Activated T-cell treated with anti-CD3 and anti-CD28 coated beads, Interleukin-2, amount 50 U/mL, for 24 hours (primary cell): Measurements from ENCODE around the gene SAMD13.

Experiments used
- DNase-seq: peaks from one replicate; pipeline ENCODE4 v3.0.0-alpha.2; 2020
- H3K27ac Mint-ChIP-seq: 2 replicates; pipeline ENCODE4 v1.8.0; 2020; ENCODE audit warnings: mild to moderate bottlenecking, mixed read lengths
- H3K27me3 Mint-ChIP-seq: 2 replicates; pipeline ENCODE4 v1.8.0; 2020; ENCODE audit warnings: mixed read lengths
- H3K36me3 Mint-ChIP-seq: 2 replicates; pipeline ENCODE4 v1.8.0; 2020; ENCODE audit warnings: low read depth, mixed read lengths
- H3K4me1 Mint-ChIP-seq: 2 replicates; pipeline ENCODE4 v1.8.0; 2020; ENCODE audit warnings: low read depth, mixed read lengths
- H3K4me3 Mint-ChIP-seq: 2 replicates; pipeline ENCODE4 v1.8.0; 2020; ENCODE audit warnings: mild to moderate bottlenecking, moderate library complexity, mixed read lengths
- H3K9me3 Mint-ChIP-seq: 2 replicates; pipeline ENCODE4 v1.8.0; 2020; ENCODE audit warnings: mixed read lengths

SAMD13 gene

DNA sequence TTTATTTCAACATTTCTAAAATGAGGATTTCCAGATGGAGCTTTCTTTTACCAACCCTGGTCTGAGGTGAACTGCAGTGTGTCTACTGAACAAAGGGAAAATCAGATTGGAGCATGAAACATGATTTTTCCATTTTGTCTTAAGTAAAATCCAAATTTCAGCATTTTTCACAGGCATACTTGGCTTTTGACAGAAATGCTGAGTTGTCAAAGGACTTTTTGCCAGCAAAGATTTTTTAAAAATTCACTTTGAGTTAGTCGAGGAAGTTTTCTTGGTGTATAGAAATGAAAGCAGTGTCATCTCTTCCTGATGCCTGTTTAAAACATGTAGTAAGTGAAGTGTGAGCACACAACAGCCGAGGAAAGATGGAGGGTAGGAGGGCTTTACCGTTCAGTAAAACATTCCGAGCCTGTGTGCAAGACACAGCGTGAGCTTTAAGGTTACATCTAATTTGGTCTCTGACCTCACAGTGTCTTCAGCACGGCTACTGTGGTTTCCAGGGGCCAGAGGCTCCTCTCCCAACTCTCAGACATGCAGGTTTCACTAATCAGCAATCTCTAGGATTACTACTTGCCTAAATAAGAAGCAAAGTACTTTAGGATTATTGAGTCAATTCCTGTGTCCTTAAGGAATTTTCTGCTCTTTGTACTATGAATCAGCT lies 45.9 kb downstream of the SAMD13 start:
- no peak overlapping the region for H3K27ac Mint-ChIP-seq
- no peaks in the 10 kb centered on the region for H3K9me3 Mint-ChIP-seq
- H3K36me3 Mint-ChIP-seq, result no peaks in the 10 kb centered on the region
- peaks cover 1% of the 10 kb centered on the region for H3K4me1 Mint-ChIP-seq
- DNase-seq, result no peak
- H3K27me3 Mint-ChIP-seq, result peaks cover 3% of the 10 kb centered on the region
- H3K4me3 Mint-ChIP-seq, result no peak overlapping the region

DNA sequence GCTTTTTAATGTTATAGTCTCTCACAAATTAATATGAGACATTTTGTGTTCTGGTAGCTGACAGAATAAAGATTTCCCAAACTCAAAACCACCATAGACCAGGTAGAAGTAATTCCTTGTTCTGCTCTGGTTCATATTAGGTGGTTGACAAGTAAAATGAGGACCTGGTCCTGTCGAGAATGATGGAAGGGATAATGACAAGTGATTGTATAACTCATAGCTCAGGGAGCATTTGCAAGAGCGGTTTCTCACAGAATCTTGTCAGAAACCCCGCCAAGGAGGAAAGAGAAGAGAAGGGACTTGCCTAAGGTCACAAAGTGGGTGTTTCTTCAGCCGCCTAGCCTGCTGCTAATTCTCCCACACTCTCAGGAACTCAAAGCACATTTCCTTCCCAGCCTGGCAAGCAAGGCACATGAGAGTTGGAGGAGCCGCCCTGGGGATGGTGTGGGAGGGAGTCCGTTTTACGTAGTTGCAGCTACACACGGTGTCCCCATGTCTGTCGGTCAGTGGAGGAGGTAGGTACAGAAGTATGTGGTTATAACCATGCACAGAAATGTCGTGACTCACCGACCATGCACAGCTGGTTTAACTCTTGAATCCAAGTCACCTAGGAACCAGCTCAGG lies 46.5 kb downstream of the SAMD13 start:
- DNase-seq, result no peak
- Mint-ChIP-seq H3K4me3 (no peak overlapping the region), H3K27me3 (peaks cover 3% of the 10 kb centered on the region), H3K4me1 (peaks cover 1% of the 10 kb centered on the region), H3K36me3 (no peaks in the 10 kb centered on the region), H3K27ac (no peak overlapping the region), H3K9me3 (no peaks in the 10 kb centered on the region)

DNA sequence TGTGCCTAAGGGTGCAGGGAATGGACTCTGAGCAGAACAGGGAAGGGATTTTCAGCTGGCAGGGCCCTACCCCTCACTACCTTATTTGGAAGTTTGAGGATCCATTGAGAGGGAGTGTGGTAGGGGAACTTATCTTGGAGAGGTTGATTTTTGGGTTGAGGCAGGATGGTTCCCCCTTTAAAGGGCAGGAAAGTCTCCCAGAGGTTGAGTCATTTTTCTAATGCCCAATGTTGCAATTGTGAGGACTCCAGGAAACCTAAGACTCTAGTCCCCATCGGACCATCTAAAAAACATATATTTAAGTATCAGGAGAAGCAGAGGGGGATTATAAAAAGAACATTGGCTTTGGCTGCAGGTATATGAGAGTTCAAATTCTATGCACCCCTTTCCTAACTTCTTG lies 47.3 kb downstream of the SAMD13 start:
- Mint-ChIP-seq H3K4me1 (peaks cover 1% of the 10 kb centered on the region), H3K27ac (no peak overlapping the region), H3K27me3 (peaks cover 3% of the 10 kb centered on the region), H3K4me3 (no peak overlapping the region), H3K9me3 (no peaks in the 10 kb centered on the region), H3K36me3 (no peaks in the 10 kb centered on the region)
- no peak for DNase-seq

DNA sequence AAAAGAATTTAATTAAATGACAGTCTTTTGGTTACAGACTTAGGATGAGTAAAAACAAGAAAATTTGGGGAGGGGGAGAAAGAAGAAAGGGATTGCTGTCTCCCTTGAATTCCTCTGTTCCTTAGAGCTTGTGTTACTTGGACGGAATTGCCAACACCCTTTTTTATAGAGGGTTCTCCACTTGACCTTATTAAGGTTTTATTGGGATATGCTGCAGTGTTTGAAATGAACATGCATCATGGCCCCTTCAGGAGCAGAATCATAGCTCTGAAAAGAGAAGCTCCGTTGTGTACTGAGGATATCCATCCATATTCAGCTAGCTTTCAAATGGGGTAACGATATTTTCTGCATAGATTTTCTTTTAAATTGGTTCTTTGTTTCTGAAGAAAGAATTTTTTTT lies 48.6 kb downstream of the SAMD13 start:
- no peak overlapping the region for H3K27ac Mint-ChIP-seq

DNA sequence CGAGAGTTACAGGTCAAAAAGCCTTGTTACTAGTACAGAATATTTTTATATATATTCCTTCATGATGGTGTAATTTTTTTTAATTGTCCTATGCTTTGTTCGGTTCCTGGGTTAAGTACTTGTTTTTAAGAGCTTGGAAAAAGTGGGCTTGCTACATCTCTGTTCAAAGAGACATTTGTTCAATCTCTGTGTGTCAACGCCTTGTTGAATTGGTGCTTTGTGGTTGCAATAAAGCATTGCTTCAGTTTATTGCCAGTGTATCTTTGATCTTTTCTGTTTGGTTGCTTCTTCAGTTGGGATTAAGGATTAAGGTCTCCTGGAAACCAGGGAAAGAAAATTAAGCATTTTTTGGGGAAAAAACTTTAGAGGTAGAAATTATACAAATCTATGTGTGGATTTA lies 49.0 kb downstream of the SAMD13 start:
- H3K27ac Mint-ChIP-seq, result no peak overlapping the region
- DNase-seq, result no peak
- H3K27me3 Mint-ChIP-seq, result peaks cover 3% of the 10 kb centered on the region
- no peak overlapping the region for H3K4me3 Mint-ChIP-seq
- H3K36me3 Mint-ChIP-seq, result no peaks in the 10 kb centered on the region
- no peaks in the 10 kb centered on the region for H3K9me3 Mint-ChIP-seq
- peaks cover 1% of the 10 kb centered on the region for H3K4me1 Mint-ChIP-seq

More for the DNA sequence above, 48.6 kb downstream of the SAMD13 start:
- Mint-ChIP-seq H3K4me1 (peaks cover 1% of the 10 kb centered on the region), H3K27me3 (peaks cover 3% of the 10 kb centered on the region), H3K4me3 (no peak overlapping the region), H3K36me3 (no peaks in the 10 kb centered on the region), H3K9me3 (no peaks in the 10 kb centered on the region)
- no peak for DNase-seq

DNA sequence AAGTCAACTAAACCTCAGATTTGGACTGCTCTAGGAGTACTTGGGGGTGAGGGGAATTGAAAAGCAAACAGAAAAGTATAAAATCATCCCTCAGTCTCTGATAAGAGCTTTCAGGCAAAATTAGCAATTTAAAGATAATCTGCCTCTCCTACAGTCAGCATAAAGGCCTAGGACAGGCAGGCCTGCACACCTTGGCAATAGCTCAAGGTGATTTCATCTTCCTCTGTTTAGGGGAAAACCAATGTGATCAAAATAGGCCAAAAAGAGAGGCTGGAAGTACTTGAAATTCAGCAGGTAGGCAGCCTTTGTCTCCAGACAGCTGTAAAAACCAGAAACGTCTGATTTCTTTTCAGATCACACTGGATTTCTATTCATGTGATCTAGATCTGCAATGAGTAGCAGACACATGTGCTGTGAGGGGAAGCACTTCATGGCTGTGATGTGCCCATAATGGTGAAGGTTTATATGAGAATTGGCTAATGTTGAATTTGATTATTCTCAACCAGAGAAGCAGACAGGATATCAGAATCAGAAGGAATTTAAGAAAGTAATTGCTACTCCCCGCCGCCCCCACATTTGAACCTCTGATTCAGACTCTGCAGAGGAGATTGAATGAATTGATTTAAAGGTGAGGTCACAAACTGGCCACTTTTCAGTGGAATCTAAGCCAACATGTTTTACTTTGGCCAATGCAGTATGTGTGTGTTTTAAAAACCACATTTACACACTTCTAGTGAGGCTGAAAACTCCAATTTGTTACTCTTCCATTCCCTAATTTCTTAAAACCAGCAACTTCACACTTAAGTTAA lies 51.0 kb downstream of the SAMD13 start:
- H3K27ac Mint-ChIP-seq, result no peak overlapping the region
- DNase-seq, result no peak
- peaks cover 1% of the 10 kb centered on the region for H3K4me1 Mint-ChIP-seq

DNA sequence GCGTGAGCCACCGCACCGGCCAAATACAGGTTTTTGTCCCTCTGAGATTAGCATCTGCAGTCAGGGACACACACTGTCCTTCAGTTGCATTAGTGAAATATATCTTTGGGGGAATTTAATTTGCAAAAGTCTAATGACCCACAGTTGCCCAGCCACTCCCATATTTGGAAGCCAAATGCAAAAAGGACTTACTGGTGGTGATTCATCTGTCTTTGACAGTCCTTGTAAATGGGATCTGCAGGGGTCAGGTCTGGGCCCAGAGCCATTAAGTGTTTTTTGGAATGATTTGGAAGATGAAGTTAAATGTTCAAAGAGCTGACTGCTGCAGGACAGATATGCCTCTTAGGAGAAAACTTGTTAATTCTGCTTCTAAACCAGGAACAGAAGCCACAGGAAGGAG lies 52.2 kb downstream of the SAMD13 start:
- H3K36me3 Mint-ChIP-seq, result no peaks in the 10 kb centered on the region
- H3K4me3 Mint-ChIP-seq, result no peak overlapping the region
- DNase-seq, result no peak
- peaks cover 7% of the 10 kb centered on the region for H3K9me3 Mint-ChIP-seq
- peaks cover 3% of the 10 kb centered on the region for H3K27me3 Mint-ChIP-seq
- peaks cover 1% of the 10 kb centered on the region for H3K4me1 Mint-ChIP-seq
- H3K27ac Mint-ChIP-seq, result no peak overlapping the region

More for the DNA sequence above, 51.0 kb downstream of the SAMD13 start:
- Mint-ChIP-seq H3K9me3 (peaks cover 7% of the 10 kb centered on the region), H3K27me3 (peaks cover 3% of the 10 kb centered on the region), H3K4me3 (no peak overlapping the region), H3K36me3 (no peaks in the 10 kb centered on the region)

DNA sequence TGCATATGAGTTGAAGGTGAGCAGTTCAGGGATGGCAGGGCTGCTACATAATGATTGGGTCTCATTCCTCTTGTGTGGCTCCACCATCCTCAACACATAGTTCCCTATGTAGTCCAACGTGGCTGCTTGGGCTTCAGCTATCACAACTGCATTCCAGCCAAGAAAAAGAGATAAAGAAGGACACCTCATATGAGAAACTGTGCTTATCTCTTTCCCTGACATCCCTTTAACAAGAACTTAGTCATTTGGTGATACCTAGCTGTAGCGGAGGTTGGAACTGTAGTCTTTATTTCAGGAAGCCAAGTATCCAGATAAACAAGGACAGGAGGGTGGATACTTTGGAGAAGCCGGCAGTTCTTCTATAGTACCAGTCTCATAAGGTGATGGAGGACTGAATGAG lies 54.0 kb downstream of the SAMD13 start:
- DNase-seq, result no peak
- H3K4me1 Mint-ChIP-seq, result peaks cover 1% of the 10 kb centered on the region
- H3K27me3 Mint-ChIP-seq, result peaks cover 3% of the 10 kb centered on the region
- no peak overlapping the region for H3K27ac Mint-ChIP-seq
- H3K4me3 Mint-ChIP-seq, result no peak overlapping the region
- H3K9me3 Mint-ChIP-seq, result peaks cover 7% of the 10 kb centered on the region
- H3K36me3 Mint-ChIP-seq, result no peaks in the 10 kb centered on the region

DNA sequence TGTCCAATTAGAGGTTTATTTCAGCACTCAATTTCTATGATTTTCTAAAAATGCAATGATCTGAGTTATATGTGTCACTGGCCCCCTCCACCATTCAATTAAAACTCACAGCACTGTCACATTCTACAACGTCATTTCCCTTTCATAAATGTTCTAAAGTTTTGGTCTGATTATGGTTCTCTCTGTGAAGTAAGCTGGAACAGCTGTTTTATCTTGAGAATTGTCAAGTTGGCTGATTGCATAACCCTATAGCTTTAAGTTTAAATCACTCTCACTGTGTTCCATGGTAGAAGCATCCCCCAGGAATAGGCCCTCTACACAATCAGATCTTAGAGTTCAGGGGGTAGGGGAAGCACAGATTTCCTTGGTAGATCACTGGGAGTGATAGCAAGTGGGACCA lies 55.4 kb downstream of the SAMD13 start:
- Mint-ChIP-seq H3K36me3 (no peaks in the 10 kb centered on the region), H3K27ac (no peak overlapping the region), H3K27me3 (peaks cover 3% of the 10 kb centered on the region), H3K4me3 (no peak overlapping the region), H3K4me1 (no peaks in the 10 kb centered on the region), H3K9me3 (peaks cover 7% of the 10 kb centered on the region)
- DNase-seq, result no peak

DNA sequence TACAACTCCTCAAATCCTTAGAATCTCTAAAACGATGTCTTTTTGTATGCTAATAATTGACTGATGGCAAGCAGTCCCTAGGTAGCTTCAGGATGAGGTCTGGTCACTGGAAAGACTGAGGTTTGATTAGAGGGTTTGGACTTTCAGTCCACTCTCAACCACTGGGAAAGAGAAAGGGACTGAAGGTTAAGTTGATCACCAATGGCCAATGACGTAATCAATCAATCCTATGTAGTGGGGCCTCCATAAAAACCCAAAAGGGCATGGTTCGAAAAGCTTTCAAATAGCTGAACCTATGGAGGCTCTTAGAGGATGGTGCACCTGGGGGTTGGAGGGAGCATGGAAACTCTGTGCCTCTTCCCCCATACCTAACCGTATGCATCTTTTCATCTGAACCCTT lies 57.2 kb downstream of the SAMD13 start:
- Mint-ChIP-seq H3K27ac (no peak overlapping the region), H3K4me1 (peaks cover 3% of the 10 kb centered on the region), H3K36me3 (no peaks in the 10 kb centered on the region), H3K4me3 (no peak overlapping the region), H3K27me3 (no peaks in the 10 kb centered on the region), H3K9me3 (peaks cover 7% of the 10 kb centered on the region)
- no peak for DNase-seq

DNA sequence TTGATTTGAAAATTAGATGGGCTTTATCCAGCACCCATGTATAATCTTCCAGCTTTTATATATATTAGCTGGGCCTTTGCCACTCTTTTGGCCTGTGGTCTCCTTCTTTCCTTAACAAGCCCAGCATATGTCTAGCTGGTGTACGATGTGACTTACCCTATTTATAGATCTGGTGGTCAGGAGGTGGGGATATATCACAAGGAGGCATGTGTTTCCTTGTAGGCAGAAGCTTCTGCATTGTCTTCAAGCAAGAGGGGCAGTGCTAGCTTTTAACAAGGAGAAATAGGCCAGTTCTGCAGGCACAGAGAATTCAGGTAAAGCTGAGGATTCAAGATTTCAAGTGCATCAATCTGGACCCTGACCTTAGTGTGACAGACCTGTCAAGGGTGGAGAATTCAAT lies 58.8 kb downstream of the SAMD13 start:
- Mint-ChIP-seq H3K27ac (no peak overlapping the region), H3K9me3 (peaks cover 7% of the 10 kb centered on the region), H3K4me1 (peaks cover 5% of the 10 kb centered on the region), H3K27me3 (no peaks in the 10 kb centered on the region), H3K4me3 (no peak overlapping the region), H3K36me3 (no peaks in the 10 kb centered on the region)
- no peak for DNase-seq

DNA sequence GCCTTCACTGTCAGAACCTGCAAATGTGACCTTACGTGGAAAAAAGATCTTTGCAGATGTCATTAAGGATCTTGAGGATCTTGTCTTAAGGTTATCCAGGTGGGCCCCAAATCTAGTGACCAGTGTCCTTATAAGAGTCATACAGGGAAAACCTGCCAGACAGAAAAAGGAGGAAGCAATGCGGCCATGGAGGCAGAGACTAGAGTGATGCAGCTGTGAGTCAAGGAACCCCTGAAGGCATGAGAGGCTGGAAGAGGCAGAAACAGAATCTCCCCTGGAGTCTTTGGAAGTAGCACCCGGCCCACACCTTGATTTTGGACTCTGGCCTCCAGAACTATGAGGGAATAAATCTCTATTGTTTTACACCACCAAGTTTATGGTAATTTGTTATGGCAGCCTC lies 60.3 kb downstream of the SAMD13 start:
- no peak overlapping the region for H3K4me3 Mint-ChIP-seq
- no peaks in the 10 kb centered on the region for H3K36me3 Mint-ChIP-seq
- H3K4me1 Mint-ChIP-seq, result peaks cover 12% of the 10 kb centered on the region
- H3K9me3 Mint-ChIP-seq, result peaks cover 3% of the 10 kb centered on the region
- H3K27me3 Mint-ChIP-seq, result no peaks in the 10 kb centered on the region
- no peak overlapping the region for H3K27ac Mint-ChIP-seq
- no peak for DNase-seq

DNA sequence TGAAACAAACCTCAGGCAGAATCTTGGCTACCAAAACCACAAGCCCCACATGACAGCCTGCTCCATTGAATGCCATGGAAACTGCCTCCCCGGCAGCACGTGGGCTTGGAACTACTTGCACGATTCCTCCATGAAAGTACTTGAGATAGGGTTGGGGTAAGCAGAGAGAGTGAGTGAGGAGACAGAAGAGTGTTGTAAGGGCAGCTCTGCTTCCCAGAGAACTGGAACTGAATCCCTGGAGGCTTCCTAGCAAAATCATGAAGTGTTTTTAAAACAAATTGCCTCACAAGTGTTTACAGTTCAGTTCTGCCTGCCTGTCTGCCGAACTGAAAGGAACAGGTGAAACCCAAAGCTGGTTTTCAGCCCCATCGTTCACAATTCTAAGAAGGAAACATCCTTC lies 61.5 kb downstream of the SAMD13 start:
- DNase-seq, result no peak
- Mint-ChIP-seq H3K4me3 (no peak overlapping the region), H3K36me3 (no peaks in the 10 kb centered on the region), H3K27ac (no peak overlapping the region), H3K4me1 (peaks cover 12% of the 10 kb centered on the region), H3K27me3 (no peaks in the 10 kb centered on the region), H3K9me3 (no peaks in the 10 kb centered on the region)

DNA sequence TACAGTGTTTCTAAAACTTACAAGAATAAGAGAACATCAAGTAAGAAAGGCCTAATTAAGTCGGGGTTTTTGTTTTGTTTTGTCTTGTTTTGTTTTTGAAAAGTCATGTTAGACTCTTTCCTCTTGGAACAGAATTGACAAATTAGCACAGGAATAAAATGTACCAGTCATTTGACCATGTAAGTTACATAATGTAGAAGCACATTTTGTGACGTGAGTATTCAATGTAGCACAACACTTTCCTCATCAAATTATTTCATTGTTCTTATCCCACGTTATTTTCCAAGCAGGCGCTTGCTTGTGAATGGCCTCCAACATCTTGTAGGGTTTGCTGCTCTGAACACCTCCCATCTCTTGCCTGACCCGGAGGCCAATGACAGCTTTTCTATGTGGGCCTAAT lies 62.1 kb downstream of the SAMD13 start:
- Mint-ChIP-seq H3K36me3 (no peaks in the 10 kb centered on the region), H3K9me3 (no peaks in the 10 kb centered on the region), H3K27me3 (no peaks in the 10 kb centered on the region), H3K4me1 (peaks cover 12% of the 10 kb centered on the region), H3K4me3 (no peak overlapping the region), H3K27ac (no peak overlapping the region)
- no peak for DNase-seq
